GM23338 (cell line): ENCODE data around the gene DARS2. TPM values are rescaled to one million over a fixed set of nuclear protein-coding genes. Genes with fewer than 3 reads are reported as not detected.

Experiments
- ATAC-seq: fragments of 200-7000 bp; cut with Tn5 transposase; 3 replicates; pipeline ENCODE4 v1.9.1; 2020
- DNase-seq: peaks from one replicate; pipeline ENCODE4 v3.0.0-alpha.2; 2015; ENCODE audit warnings: low spot score
- H2AFZ ChIP-seq: fragments of 200-600 bp; sonication (generic); 2 replicates; pipeline ENCODE4 v1.8.0; 2016; ENCODE audit warnings: antibody characterized with exemption, mild to moderate bottlenecking, moderate library complexity
- H3F3A ChIP-seq: fragments of 200-600 bp; sonication (generic); replicated peaks from 2 replicates; pipeline ENCODE4 v1.8.0; 2017; ENCODE audit warnings: antibody characterized with exemption, mixed run types, low read depth
- H3K27ac ChIP-seq: fragments of 200-600 bp; sonication (generic); 2 replicates; pipeline ENCODE4 v1.6.1; 2016; ENCODE audit warnings: low read depth
- H3K27me3 ChIP-seq: fragments of 200-600 bp; sonication (generic); 2 replicates; pipeline ENCODE4 v1.8.0; 2016; ENCODE audit warnings: mild to moderate bottlenecking, mixed run types, moderate library complexity; ENCODE audit not compliant: insufficient read depth
- H3K36me3 ChIP-seq: fragments of 200-600 bp; sonication (generic); 2 replicates; pipeline ENCODE4 v1.8.0; 2016; ENCODE audit warnings: mild to moderate bottlenecking; ENCODE audit not compliant: insufficient read depth
- H3K4me1 ChIP-seq: fragments of 200-600 bp; sonication (generic); 2 replicates; pipeline ENCODE4 v1.8.0; 2016; ENCODE audit warnings: mild to moderate bottlenecking, moderate library complexity; ENCODE audit not compliant: insufficient read depth
- H3K4me2 ChIP-seq: fragments of 200-600 bp; sonication (generic); 2 replicates; pipeline ENCODE4 v1.7.1; 2017; ENCODE audit warnings: mixed run types
- H3K4me3 ChIP-seq: fragments of 200-600 bp; sonication (generic); 2 replicates; pipeline ENCODE4 v1.6.1; 2016; ENCODE audit warnings: mixed run types
- H3K79me2 ChIP-seq: fragments of 200-600 bp; sonication (generic); replicated peaks from 2 replicates; pipeline ENCODE4 v1.8.0; 2017; ENCODE audit warnings: mild to moderate bottlenecking; ENCODE audit not compliant: insufficient read depth
- H3K9me2 ChIP-seq: fragments of 200-600 bp; sonication (generic); 2 replicates; pipeline ENCODE4 v1.8.0; 2017; ENCODE audit not compliant: insufficient read depth
- H4K20me1 ChIP-seq: fragments of 200-600 bp; sonication (generic); replicated peaks from 2 replicates; pipeline ENCODE4 v1.8.0; 2017; ENCODE audit warnings: mild to moderate bottlenecking; ENCODE audit not compliant: insufficient read depth
- H3K27ac Mint-ChIP-seq: 2 replicates; pipeline ENCODE4 v1.8.0; 2020; ENCODE audit warnings: inconsistent platforms, mild to moderate bottlenecking, moderate library complexity, mixed read lengths
- H3K27me3 Mint-ChIP-seq: 3 replicates; pipeline ENCODE4 v1.8.0; 2022; ENCODE audit warnings: low read depth, mild to moderate bottlenecking, moderate library complexity, mixed read lengths, inconsistent platforms; ENCODE audit not compliant: insufficient read depth, poor library complexity
- H3K36me3 Mint-ChIP-seq: 3 replicates; pipeline ENCODE4 v1.8.0; 2021; ENCODE audit warnings: low read depth, mild to moderate bottlenecking, inconsistent platforms, moderate library complexity, mixed read lengths
- H3K4me1 Mint-ChIP-seq: 3 replicates; pipeline ENCODE4 v1.8.0; 2020; ENCODE audit warnings: mild to moderate bottlenecking, inconsistent platforms, mixed read lengths
- H3K4me3 Mint-ChIP-seq: 3 replicates; pipeline ENCODE4 v1.8.0; 2021; ENCODE audit warnings: moderate library complexity, mild to moderate bottlenecking, inconsistent platforms, mixed read lengths
- H3K9me3 Mint-ChIP-seq: 3 replicates; pipeline ENCODE4 v1.8.0; 2020; ENCODE audit warnings: moderate library complexity, mild to moderate bottlenecking, inconsistent platforms, mixed read lengths
- EZH2 ChIP-seq: fragments of 200-600 bp; sonication (generic); IDR thresholded peaks from one replicate; pipeline ENCODE4 v1.8.0; 2017; ENCODE audit warnings: antibody characterized with exemption, mild to moderate bottlenecking, low read depth; ENCODE audit not compliant: unreplicated experiment
- POLR2AphosphoS5 ChIP-seq: IDR thresholded peaks from 2 replicates; pipeline ENCODE4 v1.6.1; 2016; ENCODE audit warnings: antibody characterized with exemption, low read depth
- ZNF114 ChIP-seq: fragments of 250-450 bp; sonication (Bioruptor Pico); IDR thresholded peaks from 2 replicates; pipeline ENCODE4 v1.5.0; 2020; ENCODE audit warnings: mild to moderate bottlenecking, moderate library complexity
- polyA plus RNA-seq: library from polyadenylated mRNA; unstranded; fragments of >200 nt; fragmentation: Nextera tagmentation; extraction: Ambion mirVana; gene quantifications from 2 replicates; pipeline ENCODE4 v1.2.1, GENCODE V29; 2016
- total RNA-seq: library from RNA; depleted of rRNA; stranded (reverse); fragments of >200 nt; shearing (Covaris generic); gene quantifications from 2 replicates; pipeline ENCODE4 v1.2.3, GENCODE V29; 2014
- TF ChIP-seq, protein P1 (sequence below), 2 experiments: fragments of 200-600 bp in 1 of 2; sonication (generic) in 1 of 2; conservative IDR thresholded peaks; 2 replicates each; pipeline versions ENCODE4 v1.5.1 to v1.6.1; 2016 to 2017; ENCODE audit warnings: antibody characterized with exemption in 2 of 2, low read depth in 2 of 2, mild to moderate bottlenecking in 2 of 2, moderate library complexity in 1 of 2
- TF ChIP-seq, protein P2 (sequence below): IDR thresholded peaks from 2 replicates; pipeline ENCODE4 v1.6.1; 2016; ENCODE audit warnings: antibody characterized with exemption
- TF ChIP-seq, protein P3 (sequence below): fragments of 250-450 bp; sonication (Bioruptor Pico); IDR thresholded peaks from 2 replicates; pipeline ENCODE4 v1.5.0; 2020; ENCODE audit warnings: mild to moderate bottlenecking, moderate library complexity

The DARS2 gene
- total and polyA plus RNA-seq, 2 experiments from 2014 or later = 18.1 to 41.1 TPM

DNA sequence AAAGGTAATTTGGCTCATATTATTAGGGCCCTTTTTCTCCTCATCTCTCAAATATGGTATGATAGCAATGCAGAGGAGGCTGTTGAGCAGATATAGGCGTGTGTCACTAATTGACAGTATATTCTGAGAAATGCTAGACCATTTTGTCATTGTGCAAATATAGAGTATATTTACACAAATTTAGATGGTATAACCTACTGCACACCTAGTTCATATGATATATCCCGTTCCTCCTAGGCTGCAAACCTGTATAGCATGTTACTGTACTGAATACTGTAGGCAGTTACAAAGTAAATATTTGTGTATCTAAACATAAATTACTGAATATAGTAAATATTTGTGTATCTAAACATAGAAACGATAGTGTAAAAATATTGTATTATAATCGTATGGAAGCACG is 52.3 kb downstream of the DARS2 start:
- no peaks in the 10 kb centered on the region; the same call in 1 of the 2 replicates for H3K36me3 ChIP-seq
- ATAC-seq (no peak), DNase-seq (no peak)
- peaks cover 2% of the 10 kb centered on the region; the same call in 2 of the 3 replicates for H3K4me1 Mint-ChIP-seq
- H3K4me3 Mint-ChIP-seq = no peak overlapping the region
- peaks cover 47% of the 10 kb centered on the region for H3K36me3 Mint-ChIP-seq
- H3K4me2 ChIP-seq = no peak overlapping the region
- H3K27me3 Mint-ChIP-seq = peaks cover 10% of the 10 kb centered on the region
- no peak overlapping the region for H2AFZ ChIP-seq
- H3K4me1 ChIP-seq = no peaks in the 10 kb centered on the region
- no peaks in the 10 kb centered on the region for H3F3A ChIP-seq
- TF ChIP-seq, protein P1, sequence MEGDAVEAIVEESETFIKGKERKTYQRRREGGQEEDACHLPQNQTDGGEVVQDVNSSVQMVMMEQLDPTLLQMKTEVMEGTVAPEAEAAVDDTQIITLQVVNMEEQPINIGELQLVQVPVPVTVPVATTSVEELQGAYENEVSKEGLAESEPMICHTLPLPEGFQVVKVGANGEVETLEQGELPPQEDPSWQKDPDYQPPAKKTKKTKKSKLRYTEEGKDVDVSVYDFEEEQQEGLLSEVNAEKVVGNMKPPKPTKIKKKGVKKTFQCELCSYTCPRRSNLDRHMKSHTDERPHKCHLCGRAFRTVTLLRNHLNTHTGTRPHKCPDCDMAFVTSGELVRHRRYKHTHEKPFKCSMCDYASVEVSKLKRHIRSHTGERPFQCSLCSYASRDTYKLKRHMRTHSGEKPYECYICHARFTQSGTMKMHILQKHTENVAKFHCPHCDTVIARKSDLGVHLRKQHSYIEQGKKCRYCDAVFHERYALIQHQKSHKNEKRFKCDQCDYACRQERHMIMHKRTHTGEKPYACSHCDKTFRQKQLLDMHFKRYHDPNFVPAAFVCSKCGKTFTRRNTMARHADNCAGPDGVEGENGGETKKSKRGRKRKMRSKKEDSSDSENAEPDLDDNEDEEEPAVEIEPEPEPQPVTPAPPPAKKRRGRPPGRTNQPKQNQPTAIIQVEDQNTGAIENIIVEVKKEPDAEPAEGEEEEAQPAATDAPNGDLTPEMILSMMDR (conservative IDR thresholded peaks at IDR 0.05; ENCODE audit: low read depth in 2 of 2) = no peak
- no peak for TF ChIP-seq ZNF114 (CRISPR knock-in tag)
- TF ChIP-seq, protein P2, sequence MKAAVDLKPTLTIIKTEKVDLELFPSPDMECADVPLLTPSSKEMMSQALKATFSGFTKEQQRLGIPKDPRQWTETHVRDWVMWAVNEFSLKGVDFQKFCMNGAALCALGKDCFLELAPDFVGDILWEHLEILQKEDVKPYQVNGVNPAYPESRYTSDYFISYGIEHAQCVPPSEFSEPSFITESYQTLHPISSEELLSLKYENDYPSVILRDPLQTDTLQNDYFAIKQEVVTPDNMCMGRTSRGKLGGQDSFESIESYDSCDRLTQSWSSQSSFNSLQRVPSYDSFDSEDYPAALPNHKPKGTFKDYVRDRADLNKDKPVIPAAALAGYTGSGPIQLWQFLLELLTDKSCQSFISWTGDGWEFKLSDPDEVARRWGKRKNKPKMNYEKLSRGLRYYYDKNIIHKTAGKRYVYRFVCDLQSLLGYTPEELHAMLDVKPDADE = no peak
- no peak for TF ChIP-seq EZH2
- TF ChIP-seq, protein P3, sequence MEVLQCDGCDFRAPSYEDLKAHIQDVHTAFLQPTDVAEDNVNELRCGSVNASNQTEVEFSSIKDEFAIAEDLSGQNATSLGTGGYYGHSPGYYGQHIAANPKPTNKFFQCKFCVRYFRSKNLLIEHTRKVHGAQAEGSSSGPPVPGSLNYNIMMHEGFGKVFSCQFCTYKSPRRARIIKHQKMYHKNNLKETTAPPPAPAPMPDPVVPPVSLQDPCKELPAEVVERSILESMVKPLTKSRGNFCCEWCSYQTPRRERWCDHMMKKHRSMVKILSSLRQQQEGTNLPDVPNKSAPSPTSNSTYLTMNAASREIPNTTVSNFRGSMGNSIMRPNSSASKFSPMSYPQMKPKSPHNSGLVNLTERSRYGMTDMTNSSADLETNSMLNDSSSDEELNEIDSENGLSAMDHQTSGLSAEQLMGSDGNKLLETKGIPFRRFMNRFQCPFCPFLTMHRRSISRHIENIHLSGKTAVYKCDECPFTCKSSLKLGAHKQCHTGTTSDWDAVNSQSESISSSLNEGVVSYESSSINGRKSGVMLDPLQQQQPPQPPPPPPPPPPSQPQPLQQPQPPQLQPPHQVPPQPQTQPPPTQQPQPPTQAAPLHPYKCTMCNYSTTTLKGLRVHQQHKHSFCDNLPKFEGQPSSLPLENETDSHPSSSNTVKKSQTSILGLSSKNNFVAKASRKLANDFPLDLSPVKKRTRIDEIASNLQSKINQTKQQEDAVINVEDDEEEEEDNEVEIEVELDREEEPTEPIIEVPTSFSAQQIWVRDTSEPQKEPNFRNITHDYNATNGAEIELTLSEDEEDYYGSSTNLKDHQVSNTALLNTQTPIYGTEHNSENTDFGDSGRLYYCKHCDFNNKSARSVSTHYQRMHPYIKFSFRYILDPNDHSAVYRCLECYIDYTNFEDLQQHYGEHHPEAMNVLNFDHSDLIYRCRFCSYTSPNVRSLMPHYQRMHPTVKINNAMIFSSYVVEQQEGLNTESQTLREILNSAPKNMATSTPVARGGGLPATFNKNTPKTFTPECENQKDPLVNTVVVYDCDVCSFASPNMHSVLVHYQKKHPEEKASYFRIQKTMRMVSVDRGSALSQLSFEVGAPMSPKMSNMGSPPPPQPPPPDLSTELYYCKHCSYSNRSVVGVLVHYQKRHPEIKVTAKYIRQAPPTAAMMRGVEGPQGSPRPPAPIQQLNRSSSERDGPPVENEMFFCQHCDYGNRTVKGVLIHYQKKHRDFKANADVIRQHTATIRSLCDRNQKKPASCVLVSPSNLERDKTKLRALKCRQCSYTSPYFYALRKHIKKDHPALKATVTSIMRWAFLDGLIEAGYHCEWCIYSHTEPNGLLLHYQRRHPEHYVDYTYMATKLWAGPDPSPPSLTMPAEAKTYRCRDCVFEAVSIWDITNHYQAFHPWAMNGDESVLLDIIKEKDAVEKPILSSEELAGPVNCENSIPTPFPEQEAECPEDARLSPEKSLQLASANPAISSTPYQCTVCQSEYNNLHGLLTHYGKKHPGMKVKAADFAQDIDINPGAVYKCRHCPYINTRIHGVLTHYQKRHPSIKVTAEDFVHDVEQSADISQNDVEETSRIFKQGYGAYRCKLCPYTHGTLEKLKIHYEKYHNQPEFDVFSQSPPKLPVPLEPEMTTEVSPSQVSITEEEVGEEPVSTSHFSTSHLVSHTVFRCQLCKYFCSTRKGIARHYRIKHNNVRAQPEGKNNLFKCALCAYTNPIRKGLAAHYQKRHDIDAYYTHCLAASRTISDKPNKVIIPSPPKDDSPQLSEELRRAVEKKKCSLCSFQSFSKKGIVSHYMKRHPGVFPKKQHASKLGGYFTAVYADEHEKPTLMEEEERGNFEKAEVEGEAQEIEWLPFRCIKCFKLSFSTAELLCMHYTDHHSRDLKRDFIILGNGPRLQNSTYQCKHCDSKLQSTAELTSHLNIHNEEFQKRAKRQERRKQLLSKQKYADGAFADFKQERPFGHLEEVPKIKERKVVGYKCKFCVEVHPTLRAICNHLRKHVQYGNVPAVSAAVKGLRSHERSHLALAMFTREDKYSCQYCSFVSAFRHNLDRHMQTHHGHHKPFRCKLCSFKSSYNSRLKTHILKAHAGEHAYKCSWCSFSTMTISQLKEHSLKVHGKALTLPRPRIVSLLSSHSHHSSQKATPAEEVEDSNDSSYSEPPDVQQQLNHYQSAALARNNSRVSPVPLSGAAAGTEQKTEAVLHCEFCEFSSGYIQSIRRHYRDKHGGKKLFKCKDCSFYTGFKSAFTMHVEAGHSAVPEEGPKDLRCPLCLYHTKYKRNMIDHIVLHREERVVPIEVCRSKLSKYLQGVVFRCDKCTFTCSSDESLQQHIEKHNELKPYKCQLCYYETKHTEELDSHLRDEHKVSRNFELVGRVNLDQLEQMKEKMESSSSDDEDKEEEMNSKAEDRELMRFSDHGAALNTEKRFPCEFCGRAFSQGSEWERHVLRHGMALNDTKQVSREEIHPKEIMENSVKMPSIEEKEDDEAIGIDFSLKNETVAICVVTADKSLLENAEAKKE = no peak
- TF ChIP-seq POLR2AphosphoS5 = no peak
- no peaks in the 10 kb centered on the region for H3K9me3 Mint-ChIP-seq
- 0 out of 2 replicates have a peak, but pooled peaks cover 3% of the 10 kb centered on the region for H4K20me1 ChIP-seq
- no peak overlapping the region for H3K27ac ChIP-seq
- H3K4me3 ChIP-seq = no peak overlapping the region
- no peaks in the 10 kb centered on the region for H3K9me2 ChIP-seq
- H3K27ac Mint-ChIP-seq = no peak overlapping the region
- H3K27me3 ChIP-seq = no peaks in the 10 kb centered on the region
- peaks cover 21% of the 10 kb centered on the region for H3K79me2 ChIP-seq
